ENCODE measurements around the gene TMEM255B. TPM values are rescaled to one million over a fixed set of nuclear protein-coding genes. Genes with fewer than 3 reads are reported as not detected.

Gene TMEM255B
- total and polyA plus RNA-seq, 4 donors: 6.0 to 19.6 (median 14.8) TPM

GRCh38 chr13:113814435-113814821 lies 55.4 kb downstream of the TMEM255B start:
- 68 to 87% methylated on average over 11 of the region's 11 CpGs for WGBS, 2 donors
- Histone ChIP-seq H3K27me3 (ENCODE audit: control insufficient read depth in 3 of 3, insufficient read depth in 3 of 3, low read length in 2 of 3) (no peaks in the 10 kb centered on the region), H3K4me3 (no peak overlapping the region), H3K9ac (ENCODE audit: insufficient read depth in 1 of 2, low read length in 2 of 2) (no peak overlapping the region), H3K4me1 (ENCODE audit: control insufficient read depth in 5 of 5, insufficient read depth in 5 of 5, low read length in 5 of 5) (peaks cover 0 to 22% (median 0%) of the 10 kb centered on the region in 5 donors), H3K36me3 (ENCODE audit: control insufficient read depth in 4 of 4, insufficient read depth in 4 of 4, low read length in 4 of 4) (no peaks in the 10 kb centered on the region), H3K27ac (ENCODE audit: low read depth in 1 of 2, low read length in 1 of 2) (peak overlapping the region in 1 of 2 donors; percentile 20), H3K9me3 (ENCODE audit: control insufficient read depth in 4 of 4, insufficient read depth in 3 of 4, low read length in 3 of 4) (peaks cover 0 to 5% (median 0%) of the 10 kb centered on the region in 4 donors)
- no peak for TF ChIP-seq CTCF (IDR thresholded peaks at IDR 0.05; ENCODE audit: control extremely low read depth, extremely low read depth)
- peak; percentile 28 for ATAC-seq (ENCODE audit: insufficient read depth, low FRiP score)
- DNase-seq: peak in 1 of 3 donors; percentile 32

GRCh38 chr13:113815151-113816058 lies 56.4 kb downstream of the TMEM255B start:
- H3K27me3 ChIP-seq (ENCODE audit: control insufficient read depth in 3 of 3, insufficient read depth in 3 of 3, low read length in 2 of 3): no peaks in the 10 kb centered on the region
- no peak for TF ChIP-seq CTCF (IDR thresholded peaks at IDR 0.05; ENCODE audit: control extremely low read depth, extremely low read depth)
- H3K36me3 ChIP-seq (ENCODE audit: control insufficient read depth in 4 of 4, insufficient read depth in 4 of 4, low read length in 4 of 4): no peaks in the 10 kb centered on the region
- WGBS, 2 donors: 59 to 64% methylated on average over 42 of the region's 42 CpGs
- DNase-seq: no peak
- peak overlapping the region in 1 of 2 donors; percentile 5 for H3K27ac ChIP-seq (ENCODE audit: low read depth in 1 of 2, low read length in 1 of 2)
- H3K9ac ChIP-seq (ENCODE audit: insufficient read depth in 1 of 2, low read length in 2 of 2): no peak overlapping the region
- no peak for ATAC-seq (ENCODE audit: insufficient read depth, low FRiP score)
- H3K4me3 ChIP-seq: no peak overlapping the region
- no peaks in the 10 kb centered on the region for H3K9me3 ChIP-seq (ENCODE audit: control insufficient read depth in 4 of 4, insufficient read depth in 3 of 4, low read length in 3 of 4)
- H3K4me1 ChIP-seq (ENCODE audit: control insufficient read depth in 5 of 5, insufficient read depth in 5 of 5, low read length in 5 of 5): peaks cover 0 to 24% (median 3%) of the 10 kb centered on the region in 5 donors

GRCh38 chr13:113816254-113816929 lies 57.4 kb downstream of the TMEM255B start:
- Histone ChIP-seq H3K9me3 (ENCODE audit: control insufficient read depth in 4 of 4, insufficient read depth in 3 of 4, low read length in 3 of 4) (no peaks in the 10 kb centered on the region), H3K4me1 (ENCODE audit: control insufficient read depth in 5 of 5, insufficient read depth in 5 of 5, low read length in 5 of 5) (peaks cover 0 to 24% (median 12%) of the 10 kb centered on the region in 5 donors), H3K4me3 (no peak overlapping the region), H3K36me3 (ENCODE audit: control insufficient read depth in 4 of 4, insufficient read depth in 4 of 4, low read length in 4 of 4) (no peaks in the 10 kb centered on the region), H3K27ac (ENCODE audit: low read depth in 1 of 2, low read length in 1 of 2) (peak overlapping the region in 1 of 2 donors; percentile 1), H3K27me3 (ENCODE audit: control insufficient read depth in 3 of 3, insufficient read depth in 3 of 3, low read length in 2 of 3) (no peaks in the 10 kb centered on the region), H3K9ac (ENCODE audit: insufficient read depth in 1 of 2, low read length in 2 of 2) (no peak overlapping the region)
- no peak for TF ChIP-seq CTCF (IDR thresholded peaks at IDR 0.05; ENCODE audit: control extremely low read depth, extremely low read depth)
- ATAC-seq (ENCODE audit: insufficient read depth, low FRiP score) (no peak), DNase-seq (no peak)
- 60 to 63% methylated on average over 25 of the region's 25 CpGs for WGBS, 2 donors
